H1 (cell line): ENCODE results near the gene SLC23A3. TPM values are rescaled to one million over a fixed set of nuclear protein-coding genes. Genes with fewer than 3 reads are reported as not detected.

Experiments
- CTCF ChIA-PET: fragments of 300-600 bp; sonication (Branson Sonifier 250); formaldehyde crosslinking; loops from one replicate; lab custom pipeline; 2021; ENCODE audit not compliant: partially characterized antibody; lab: Charles Lee
- POLR2A ChIA-PET: fragments of 300-600 bp; sonication (Branson Sonifier 250); formaldehyde crosslinking; loops from one replicate; lab custom pipeline; 2021; ENCODE audit warnings: inconsistent platforms; ENCODE audit not compliant: partially characterized antibody; lab: Charles Lee
- DNase-seq, 2 experiments: peaks; one replicate each; pipeline versions ENCODE4 v3.0.0 to v3.0.0-alpha.2; 2010 to 2022; ENCODE audit warnings: low spot score in 2 of 2, low read depth in 1 of 2, mixed read lengths in 1 of 2
- FAIRE-seq: peaks from 2 replicates; lab custom pipeline; 2011; peaks lifted over from hg19 to GRCh38; lab: Jason Lieb, UNC
- H2AFZ ChIP-seq: 2 replicates; pipeline ENCODE4 v1.8.1; 2012; ENCODE audit warnings: low read length, inconsistent platforms
- H2AK5ac ChIP-seq: 2 replicates; pipeline ENCODE4 v1.6.1; 2013; ENCODE audit warnings: low read depth, low read length
- H2BK120ac ChIP-seq: replicated peaks from 2 replicates; pipeline ENCODE3; 2013; ENCODE audit warnings: low read depth, low read length, inconsistent platforms
- H2BK12ac ChIP-seq: 2 replicates; pipeline ENCODE4 v1.6.1; 2013; ENCODE audit warnings: low read depth, low read length
- H2BK15ac ChIP-seq: 2 replicates; pipeline ENCODE4 v1.6.1; 2013; ENCODE audit warnings: low read length
- H2BK20ac ChIP-seq: 2 replicates; pipeline ENCODE4 v1.6.1; 2013; ENCODE audit warnings: low read length
- H2BK5ac ChIP-seq: 2 replicates; pipeline ENCODE4 v1.6.1; 2013; ENCODE audit warnings: low read depth, low read length
- H3K14ac ChIP-seq: 2 replicates; pipeline ENCODE4 v1.6.1; 2013; ENCODE audit warnings: inconsistent platforms; ENCODE audit not compliant: insufficient read length
- H3K18ac ChIP-seq: 2 replicates; pipeline ENCODE4 v1.6.1; 2013; ENCODE audit warnings: low read length; ENCODE audit errors: extremely low read depth
- H3K23ac ChIP-seq: 2 replicates; pipeline ENCODE4 v1.6.1; 2013; ENCODE audit warnings: inconsistent platforms; ENCODE audit not compliant: insufficient read length
- H3K23me2 ChIP-seq: 2 replicates; pipeline ENCODE4 v1.6.1; 2013; ENCODE audit warnings: low read depth, low read length
- H3K27ac ChIP-seq: 2 replicates; pipeline ENCODE4 v1.6.1; 2011; ENCODE audit warnings: low read depth, low read length, inconsistent platforms
- H3K27me3 ChIP-seq, 4 experiments: replicated peaks in 1 of 4; 1 replicate in 1 of 4; 2 replicates in 3 of 4; pipeline versions ENCODE4 v1.6.1 to v1.8.1; 2011 to 2013; ENCODE audit warnings: low read length in 3 of 4, mild to moderate bottlenecking in 3 of 4, inconsistent platforms in 2 of 4, mixed read lengths in 2 of 4, moderate library complexity in 1 of 4; ENCODE audit not compliant: control insufficient read depth in 3 of 4, insufficient read depth in 3 of 4; ENCODE audit errors: extremely low read depth in 1 of 4
- H3K36me3 ChIP-seq, 4 experiments: 2 replicates each; pipeline versions ENCODE4 v1.6.1 to v1.8.1; 2011 to 2013; ENCODE audit warnings: mild to moderate bottlenecking in 4 of 4, low read length in 3 of 4, moderate library complexity in 2 of 4, control low read depth in 1 of 4, inconsistent platforms in 1 of 4; ENCODE audit not compliant: insufficient read depth in 4 of 4, control insufficient read depth in 2 of 4
- H3K4ac ChIP-seq: replicated peaks from 2 replicates; pipeline ENCODE3; 2013; ENCODE audit warnings: low read length, low read depth, mixed read lengths, inconsistent platforms; ENCODE audit not compliant: insufficient read length
- H3K4me1 ChIP-seq, 4 experiments: replicated peaks in 1 of 4; 1 replicate in 1 of 4; 2 replicates in 3 of 4; pipeline versions ENCODE4 v1.6.1 to v1.8.1; 2011 to 2013; ENCODE audit warnings: low read length in 3 of 4, inconsistent platforms in 2 of 4, mixed read lengths in 1 of 4; ENCODE audit not compliant: insufficient read depth in 4 of 4, control insufficient read depth in 3 of 4
- H3K4me2 ChIP-seq, 2 experiments: 2 replicates each; pipeline versions ENCODE4 v1.6.1 to v1.8.1; 2011 to 2013; ENCODE audit warnings: low read depth in 2 of 2, low read length in 2 of 2, control low read depth in 1 of 2, inconsistent platforms in 1 of 2, mild to moderate bottlenecking in 1 of 2; ENCODE audit not compliant: insufficient read depth in 1 of 2
- H3K4me3 ChIP-seq, 4 experiments: fragments of 200-600, 300-600 bp in 1 of 4; sonication (generic), shearing (Covaris generic), sonication (Bioruptor Twin) in 1 of 4; 2 replicates each; pipeline versions ENCODE4 v1.5.1 to v1.8.1; 2011 to 2016; ENCODE audit warnings: low read length in 4 of 4, low read depth in 3 of 4, control low read depth in 2 of 4, inconsistent platforms in 2 of 4, mild to moderate bottlenecking in 2 of 4, mixed read lengths in 1 of 4, moderate library complexity in 1 of 4; ENCODE audit not compliant: insufficient read depth in 2 of 4; ENCODE audit errors: extremely low read depth in 1 of 4
- H3K56ac ChIP-seq: replicated peaks from 2 replicates; pipeline ENCODE3; 2013; ENCODE audit warnings: low read depth, mild to moderate bottlenecking, mixed read lengths, low read length, inconsistent platforms; ENCODE audit not compliant: insufficient read length
- H3K79me1 ChIP-seq: 2 replicates; pipeline ENCODE4 v1.6.1; 2013; ENCODE audit warnings: low read depth, low read length, control low read depth
- H3K79me2 ChIP-seq, 2 experiments: 2 replicates each; pipeline versions ENCODE4 v1.6.1 to v1.8.1; 2012 to 2013; ENCODE audit warnings: low read length in 2 of 2, mild to moderate bottlenecking in 2 of 2, inconsistent platforms in 1 of 2; ENCODE audit not compliant: insufficient read depth in 2 of 2, control insufficient read depth in 1 of 2
- H3K9ac ChIP-seq, 4 experiments: replicated peaks in 1 of 4; 1 replicate in 1 of 4; 2 replicates in 3 of 4; pipeline versions ENCODE4 v1.6.1 to v1.8.1; 2011 to 2013; ENCODE audit warnings: low read depth in 3 of 4, low read length in 3 of 4, control low read depth in 2 of 4, mild to moderate bottlenecking in 2 of 4, moderate library complexity in 2 of 4, inconsistent platforms in 1 of 4; ENCODE audit errors: extremely low read depth in 1 of 4
- H3K9me3 ChIP-seq, 2 experiments: 2 replicates each; pipeline versions ENCODE4 v1.6.1 to v1.8.1; 2012 to 2013; ENCODE audit warnings: mild to moderate bottlenecking in 2 of 2, moderate library complexity in 2 of 2, control low read depth in 1 of 2, inconsistent platforms in 1 of 2, low read depth in 1 of 2, low read length in 1 of 2, mixed read lengths in 1 of 2; ENCODE audit not compliant: insufficient read depth in 2 of 2
- H4K20me1 ChIP-seq, 2 experiments: replicated peaks in 1 of 2; 2 replicates each; pipeline versions ENCODE3 to v1.8.1; 2011 to 2013; ENCODE audit warnings: inconsistent platforms in 2 of 2, low read length in 2 of 2, mild to moderate bottlenecking in 1 of 2; ENCODE audit not compliant: insufficient read depth in 2 of 2, control insufficient read depth in 1 of 2
- H4K5ac ChIP-seq: 2 replicates; pipeline ENCODE4 v1.6.1; 2013; ENCODE audit warnings: low read length, low read depth, mixed read lengths, inconsistent platforms; ENCODE audit not compliant: insufficient read length
- H4K8ac ChIP-seq: 2 replicates; pipeline ENCODE4 v1.8.0; 2013; ENCODE audit warnings: mild to moderate bottlenecking, moderate library complexity, low read length, inconsistent platforms; ENCODE audit not compliant: insufficient read depth; ENCODE audit errors: extremely low read depth
- H4K91ac ChIP-seq: replicated peaks from 2 replicates; pipeline ENCODE3; 2013; ENCODE audit warnings: low read length, mixed read lengths, inconsistent platforms; ENCODE audit not compliant: insufficient read length
- BRCA1 ChIP-seq: IDR thresholded peaks from 2 replicates; pipeline ENCODE4 v1.6.1; 2012; ENCODE audit warnings: low read depth, low read length, improper control_type of control experiment
- HDAC6 ChIP-seq: IDR thresholded peaks from one replicate; pipeline ENCODE4 v1.7.1; 2012; ENCODE audit warnings: low read depth, mild to moderate bottlenecking, inconsistent platforms, low read length, moderate library complexity
- POU5F1 ChIP-seq: IDR thresholded peaks from 2 replicates; pipeline ENCODE4 v1.6.1; 2011; ENCODE audit warnings: low read depth, mild to moderate bottlenecking, low read length, moderate library complexity
- RBBP5 ChIP-seq: IDR thresholded peaks from 2 replicates; pipeline ENCODE4 v1.7.1; 2012; ENCODE audit warnings: low read depth, mild to moderate bottlenecking, inconsistent platforms, low read length, moderate library complexity, borderline replicate concordance
- SP1 ChIP-seq: IDR thresholded peaks from 2 replicates; pipeline ENCODE4 v1.6.1; 2011; ENCODE audit warnings: low read depth, low read length
- YY1 ChIP-seq: IDR thresholded peaks from 2 replicates; pipeline ENCODE4 v1.6.1; 2011; ENCODE audit warnings: low read depth, mild to moderate bottlenecking, low read length
- WGBS, 2 experiments: shearing (Covaris generic) in 1 of 2; methylation state at CpG; one replicate each; pipeline versions ENCODE4 v1.1.6 to v1.1.7; 2013 to 2015; ENCODE audit warnings: low lambda C conversion rate in 2 of 2, mixed read lengths in 2 of 2, inconsistent platforms in 1 of 2, low coverage in 1 of 2, missing lambda C conversion rate in 1 of 2; ENCODE audit not compliant: insufficient replicate concordance in 2 of 2, insufficient coverage in 1 of 2, insufficient read length in 1 of 2; ENCODE audit errors: extremely low coverage in 1 of 2, missing lambda C conversion rate in 1 of 2; 5-methylcytosine and 5-hydroxymethylcytosine counted together
- polyA plus RNA-seq, 7 experiments: library from polyadenylated mRNA; depleted of rRNA in 3 of 7; stranded (reverse) in 5 of 7; unstranded in 2 of 7; fragments of >200 nt in 5 of 7; fragments of 200-250 nt in 2 of 7; gene quantifications; 1 replicate in 5 of 7; 2 replicates in 1 of 7; 4 replicates in 1 of 7; pipeline versions ENCODE4 v1.2.1 to v1.2.3, GENCODE V29; 2011 to 2013; ENCODE audit warnings: missing spikeins in 2 of 7, mixed read lengths in 2 of 7
- total RNA-seq: library from RNA; stranded (reverse); fragmentation: NEBNext Ultra II Directional; extraction: Animal tissue kit (Norgen Biotek cat#: 25700); gene quantifications from 2 replicates; pipeline ENCODE4 v1.2.1, GENCODE V29; 2021

The SLC23A3 gene
- total and polyA plus RNA-seq, 2 of the 8 experiments (the other 6 are each of a cell fraction or from before 2014, with no cell fraction given) = 0.35 to 0.84 TPM

GRCh38 chr2:219127037-219127635 lies 42.7 kb downstream of the SLC23A3 start:
- H4K91ac ChIP-seq = no peak overlapping the region
- H4K20me1 ChIP-seq = no peaks in the 10 kb centered on the region
- no peak overlapping the region for H3K23ac ChIP-seq
- no peak overlapping the region for H3K9ac ChIP-seq
- POLR2A ChIA-PET = interaction anchor here (1.1 kb wide), 1 partner anchor 8 kb away, joined by 3 read pairs; no protein-coding TSS in a partner anchor
- H3K9me3 ChIP-seq = no peaks in the 10 kb centered on the region
- no peak overlapping the region for H2BK15ac ChIP-seq
- no peaks in the 10 kb centered on the region for H3K79me1 ChIP-seq
- no peak overlapping the region for H3K18ac ChIP-seq
- H3K4me2 ChIP-seq = no peak overlapping the region
- H3K4ac ChIP-seq = no peak overlapping the region
- no peak overlapping the region for H3K27ac ChIP-seq
- H2BK20ac ChIP-seq = no peak overlapping the region
- WGBS, 2 experiments = 68% methylated on average over 2 of the region's 2 CpGs; no CpG with 5 or more reads in 1 of the 2 experiments
- no peaks in the 10 kb centered on the region for H3K27me3 ChIP-seq
- no peak overlapping the region for H2AK5ac ChIP-seq
- FAIRE-seq (no peak), DNase-seq (no peak)
- H2AFZ ChIP-seq = no peak overlapping the region
- H3K79me2 ChIP-seq = no peaks in the 10 kb centered on the region
- no peak overlapping the region for H3K4me3 ChIP-seq
- H2BK120ac ChIP-seq = no peak overlapping the region
- no peak overlapping the region for H4K5ac ChIP-seq
- H4K8ac ChIP-seq = no peak overlapping the region
- H3K23me2 ChIP-seq = no peaks in the 10 kb centered on the region
- no peak overlapping the region for H2BK5ac ChIP-seq
- H3K56ac ChIP-seq = no peak overlapping the region
- CTCF ChIA-PET = interaction anchor here (0.6 to 37.2 kb wide), 6 partner anchors 17 to 124 kb away, joined by 3 to 1777 read pairs (median 114); partner anchors contain the start of genes CFAP65 and IHH
- no peak overlapping the region for H2BK12ac ChIP-seq
- no peak overlapping the region for H3K14ac ChIP-seq
- H3K4me1 ChIP-seq = no peaks in the 10 kb centered on the region; a peak in 2 of 7 replicates
- no peaks in the 10 kb centered on the region for H3K36me3 ChIP-seq
- TF ChIP-seq SP1 (no peak), BRCA1 (no peak), YY1 (no peak), HDAC6 (no peak), RBBP5 (no peak), POU5F1 (no peak)
